Activated T-helper 17 cell treated with anti-CD3 and anti-CD28 coated beads, Interleukin-2, amount 50 U/mL, for 72 hours (primary cell): ENCODE results near the gene NDFIP1. TPM values are rescaled to one million over a fixed set of nuclear protein-coding genes. Genes with fewer than 3 reads are reported as not detected.
"Not testable (repeated sequence)": the region's sequence is repeated elsewhere in the genome, so short reads cannot be mapped to it uniquely, and the experiment has no call there.

ENCODE experiments used
- ATAC-seq: fragments of 150-1000 bp; cut with Tn5 transposase; replicated peaks from 2 replicates; pipeline ENCODE4 v1.10.0; 2021; ENCODE audit warnings: mild to moderate bottlenecking, moderate library complexity
- H3K27ac Mint-ChIP-seq: one replicate; pipeline ENCODE4 v1.8.0; 2022; ENCODE audit warnings: mixed read lengths
- H3K27me3 Mint-ChIP-seq: one replicate; pipeline ENCODE4 v1.8.0; 2022; ENCODE audit warnings: mixed read lengths
- H3K36me3 Mint-ChIP-seq: one replicate; pipeline ENCODE4 v1.8.0; 2022; ENCODE audit warnings: low read depth, mild to moderate bottlenecking, mixed read lengths
- H3K4me1 Mint-ChIP-seq: one replicate; pipeline ENCODE4 v1.8.0; 2022; ENCODE audit warnings: mixed read lengths
- H3K4me3 Mint-ChIP-seq: one replicate; pipeline ENCODE4 v1.8.0; 2022; ENCODE audit warnings: mild to moderate bottlenecking, mixed read lengths
- H3K9me3 Mint-ChIP-seq: one replicate; pipeline ENCODE4 v1.8.0; 2022; ENCODE audit warnings: mixed read lengths
- total RNA-seq, 2 donors: library from RNA; stranded (reverse); gene quantifications; one replicate each; pipeline ENCODE4 v1.2.3, GENCODE V29; 2022

The NDFIP1 gene
- total RNA-seq, 2 donors from 2014 or later, result 35.0 to 101 TPM

GRCh38 chr5:142145106-142145900 lies 36.7 kb downstream of the NDFIP1 start:
- no peak overlapping the region for H3K27ac Mint-ChIP-seq
- H3K4me1 Mint-ChIP-seq, result no peaks in the 10 kb centered on the region
- H3K36me3 Mint-ChIP-seq, result peaks cover 25% of the 10 kb centered on the region
- H3K4me3 Mint-ChIP-seq, result no peak overlapping the region
- peak; percentile 88 for ATAC-seq
- no peaks in the 10 kb centered on the region for H3K9me3 Mint-ChIP-seq
- H3K27me3 Mint-ChIP-seq, result no peaks in the 10 kb centered on the region

- Mint-ChIP-seq H3K36me3 (peaks cover 51% of the 10 kb centered on the region), H3K4me1 (no peaks in the 10 kb centered on the region), H3K27me3 (no peaks in the 10 kb centered on the region), H3K27ac (no peak overlapping the region), H3K4me3 (no peak overlapping the region), H3K9me3 (no peaks in the 10 kb centered on the region)
- no peak for ATAC-seq
Measured at GRCh38 chr5:142149363-142149762, 40.8 kb downstream of the NDFIP1 start.

- Mint-ChIP-seq H3K27me3 (no peaks in the 10 kb centered on the region), H3K36me3 (peaks cover 61% of the 10 kb centered on the region), H3K4me1 (no peaks in the 10 kb centered on the region), H3K9me3 (no peaks in the 10 kb centered on the region), H3K4me3 (no peak overlapping the region), H3K27ac (no peak overlapping the region)
- no peak for ATAC-seq
Measured at GRCh38 chr5:142150431-142150830, 41.9 kb downstream of the NDFIP1 start.

GRCh38 chr5:142151436-142152383 lies 43.1 kb downstream of the NDFIP1 start:
- Mint-ChIP-seq H3K4me1 (no peaks in the 10 kb centered on the region), H3K36me3 (peaks cover 73% of the 10 kb centered on the region), H3K27me3 (no peaks in the 10 kb centered on the region), H3K27ac (no peak overlapping the region), H3K9me3 (no peaks in the 10 kb centered on the region), H3K4me3 (no peak overlapping the region)
- ATAC-seq, result peak; percentile 53

- ATAC-seq, result no peak
- Mint-ChIP-seq H3K27ac (no peak overlapping the region), H3K36me3 (peaks cover 79% of the 10 kb centered on the region), H3K4me3 (no peak overlapping the region), H3K9me3 (no peaks in the 10 kb centered on the region), H3K4me1 (no peaks in the 10 kb centered on the region), H3K27me3 (no peaks in the 10 kb centered on the region)
Measured at GRCh38 chr5:142152384-142152732, 43.8 kb downstream of the NDFIP1 start.

GRCh38 chr5:142153674-142154448 lies 45.3 kb downstream of the NDFIP1 start:
- Mint-ChIP-seq H3K4me3 (no peak overlapping the region), H3K27ac (no peak overlapping the region), H3K4me1 (no peaks in the 10 kb centered on the region), H3K27me3 (no peaks in the 10 kb centered on the region), H3K36me3 (peaks cover 91% of the 10 kb centered on the region), H3K9me3 (no peaks in the 10 kb centered on the region)
- ATAC-seq, result no peak

GRCh38 chr5:142154449-142154841 lies 45.9 kb downstream of the NDFIP1 start:
- not testable (repeated sequence) for H3K27me3 Mint-ChIP-seq

GRCh38 chr5:142156839-142157463 lies 48.4 kb downstream of the NDFIP1 start:
- Mint-ChIP-seq H3K36me3 (peaks cover 72% of the 10 kb centered on the region), H3K4me1 (peaks cover 5% of the 10 kb centered on the region), H3K27ac (no peak overlapping the region), H3K9me3 (no peaks in the 10 kb centered on the region), H3K4me3 (no peak overlapping the region), H3K27me3 (no peaks in the 10 kb centered on the region)
- no peak for ATAC-seq

More at GRCh38 chr5:142154449-142154841, 45.9 kb downstream of the NDFIP1 start:
- not testable (repeated sequence) for H3K9me3 Mint-ChIP-seq, H3K4me3 Mint-ChIP-seq, H3K4me1 Mint-ChIP-seq, H3K27ac Mint-ChIP-seq, ATAC-seq
- peaks cover 87% of the 10 kb centered on the region for H3K36me3 Mint-ChIP-seq

GRCh38 chr5:142159354-142159753 lies 50.8 kb downstream of the NDFIP1 start:
- Mint-ChIP-seq H3K9me3 (no peaks in the 10 kb centered on the region), H3K4me1 (peaks cover 5% of the 10 kb centered on the region), H3K27ac (no peak overlapping the region), H3K36me3 (peaks cover 49% of the 10 kb centered on the region), H3K27me3 (no peaks in the 10 kb centered on the region), H3K4me3 (no peak overlapping the region)
- no peak for ATAC-seq

GRCh38 chr5:142164315-142164714 lies 55.7 kb downstream of the NDFIP1 start:
- peaks cover 6% of the 10 kb centered on the region for H3K36me3 Mint-ChIP-seq
- no peaks in the 10 kb centered on the region for H3K9me3 Mint-ChIP-seq
- no peaks in the 10 kb centered on the region for H3K27me3 Mint-ChIP-seq
- H3K27ac Mint-ChIP-seq, result no peak overlapping the region
- no peak overlapping the region for H3K4me3 Mint-ChIP-seq
- no peak for ATAC-seq
- H3K4me1 Mint-ChIP-seq, result peaks cover 5% of the 10 kb centered on the region

- no peaks in the 10 kb centered on the region for H3K9me3 Mint-ChIP-seq
- H3K27ac Mint-ChIP-seq, result no peak overlapping the region
Measured at GRCh38 chr5:142166754-142167153, 58.2 kb downstream of the NDFIP1 start.

GRCh38 chr5:142167458-142167857 lies 58.9 kb downstream of the NDFIP1 start:
- H3K4me3 Mint-ChIP-seq, result no peak overlapping the region

More at GRCh38 chr5:142166754-142167153, 58.2 kb downstream of the NDFIP1 start:
- ATAC-seq, result no peak
- Mint-ChIP-seq H3K27me3 (no peaks in the 10 kb centered on the region), H3K4me1 (no peaks in the 10 kb centered on the region), H3K36me3 (no peaks in the 10 kb centered on the region), H3K4me3 (no peak overlapping the region)

GRCh38 chr5:142168365-142168764 lies 59.8 kb downstream of the NDFIP1 start:
- ATAC-seq, result no peak
- Mint-ChIP-seq H3K36me3 (no peaks in the 10 kb centered on the region), H3K9me3 (no peaks in the 10 kb centered on the region), H3K27ac (peak overlapping the region; percentile 8), H3K4me3 (no peak overlapping the region), H3K4me1 (no peaks in the 10 kb centered on the region), H3K27me3 (no peaks in the 10 kb centered on the region)

More at GRCh38 chr5:142167458-142167857, 58.9 kb downstream of the NDFIP1 start:
- no peaks in the 10 kb centered on the region for H3K9me3 Mint-ChIP-seq
- H3K36me3 Mint-ChIP-seq, result no peaks in the 10 kb centered on the region
- H3K27me3 Mint-ChIP-seq, result no peaks in the 10 kb centered on the region
- H3K27ac Mint-ChIP-seq, result no peak overlapping the region
- H3K4me1 Mint-ChIP-seq, result no peaks in the 10 kb centered on the region
- ATAC-seq, result no peak
